Measurements from ENCODE around the gene RDH12.

The RDH12 gene

GRCh38 chr14:67759916-67760315 lies 58.2 kb downstream of the RDH12 start:
- no peak for ATAC-seq
- TF ChIP-seq CSDC2 (CRISPR knock-in tag; IDR thresholded peaks at IDR 0.05) (no peak), ESRRG (CRISPR knock-in tag; IDR thresholded peaks at IDR 0.05) (no peak), ZNF8 (CRISPR knock-in tag; IDR thresholded peaks at IDR 0.05) (no peak), ZFP30 (CRISPR knock-in tag; IDR thresholded peaks at IDR 0.05) (no peak), RARB (CRISPR knock-in tag; IDR thresholded peaks at IDR 0.05) (no peak)
- TF ChIP-seq, protein P1, sequence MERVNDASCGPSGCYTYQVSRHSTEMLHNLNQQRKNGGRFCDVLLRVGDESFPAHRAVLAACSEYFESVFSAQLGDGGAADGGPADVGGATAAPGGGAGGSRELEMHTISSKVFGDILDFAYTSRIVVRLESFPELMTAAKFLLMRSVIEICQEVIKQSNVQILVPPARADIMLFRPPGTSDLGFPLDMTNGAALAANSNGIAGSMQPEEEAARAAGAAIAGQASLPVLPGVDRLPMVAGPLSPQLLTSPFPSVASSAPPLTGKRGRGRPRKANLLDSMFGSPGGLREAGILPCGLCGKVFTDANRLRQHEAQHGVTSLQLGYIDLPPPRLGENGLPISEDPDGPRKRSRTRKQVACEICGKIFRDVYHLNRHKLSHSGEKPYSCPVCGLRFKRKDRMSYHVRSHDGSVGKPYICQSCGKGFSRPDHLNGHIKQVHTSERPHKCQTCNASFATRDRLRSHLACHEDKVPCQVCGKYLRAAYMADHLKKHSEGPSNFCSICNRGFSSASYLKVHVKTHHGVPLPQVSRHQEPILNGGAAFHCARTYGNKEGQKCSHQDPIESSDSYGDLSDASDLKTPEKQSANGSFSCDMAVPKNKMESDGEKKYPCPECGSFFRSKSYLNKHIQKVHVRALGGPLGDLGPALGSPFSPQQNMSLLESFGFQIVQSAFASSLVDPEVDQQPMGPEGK (CRISPR knock-in tag; IDR thresholded peaks at IDR 0.05; ENCODE audit: borderline replicate concordance): no peak

- no peak for TF ChIP-seq OSR1 (CRISPR knock-in tag; IDR thresholded peaks at IDR 0.05)
- no peak for TF ChIP-seq CSDC2 (CRISPR knock-in tag; IDR thresholded peaks at IDR 0.05)
- TF ChIP-seq, protein P2, sequence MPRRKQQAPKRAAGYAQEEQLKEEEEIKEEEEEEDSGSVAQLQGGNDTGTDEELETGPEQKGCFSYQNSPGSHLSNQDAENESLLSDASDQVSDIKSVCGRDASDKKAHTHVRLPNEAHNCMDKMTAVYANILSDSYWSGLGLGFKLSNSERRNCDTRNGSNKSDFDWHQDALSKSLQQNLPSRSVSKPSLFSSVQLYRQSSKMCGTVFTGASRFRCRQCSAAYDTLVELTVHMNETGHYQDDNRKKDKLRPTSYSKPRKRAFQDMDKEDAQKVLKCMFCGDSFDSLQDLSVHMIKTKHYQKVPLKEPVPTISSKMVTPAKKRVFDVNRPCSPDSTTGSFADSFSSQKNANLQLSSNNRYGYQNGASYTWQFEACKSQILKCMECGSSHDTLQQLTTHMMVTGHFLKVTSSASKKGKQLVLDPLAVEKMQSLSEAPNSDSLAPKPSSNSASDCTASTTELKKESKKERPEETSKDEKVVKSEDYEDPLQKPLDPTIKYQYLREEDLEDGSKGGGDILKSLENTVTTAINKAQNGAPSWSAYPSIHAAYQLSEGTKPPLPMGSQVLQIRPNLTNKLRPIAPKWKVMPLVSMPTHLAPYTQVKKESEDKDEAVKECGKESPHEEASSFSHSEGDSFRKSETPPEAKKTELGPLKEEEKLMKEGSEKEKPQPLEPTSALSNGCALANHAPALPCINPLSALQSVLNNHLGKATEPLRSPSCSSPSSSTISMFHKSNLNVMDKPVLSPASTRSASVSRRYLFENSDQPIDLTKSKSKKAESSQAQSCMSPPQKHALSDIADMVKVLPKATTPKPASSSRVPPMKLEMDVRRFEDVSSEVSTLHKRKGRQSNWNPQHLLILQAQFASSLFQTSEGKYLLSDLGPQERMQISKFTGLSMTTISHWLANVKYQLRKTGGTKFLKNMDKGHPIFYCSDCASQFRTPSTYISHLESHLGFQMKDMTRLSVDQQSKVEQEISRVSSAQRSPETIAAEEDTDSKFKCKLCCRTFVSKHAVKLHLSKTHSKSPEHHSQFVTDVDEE (CRISPR knock-in tag; IDR thresholded peaks at IDR 0.05): no peak
- no peak for TF ChIP-seq ISL1 (CRISPR knock-in tag; IDR thresholded peaks at IDR 0.05)
- TF ChIP-seq, protein P1 (CRISPR knock-in tag; IDR thresholded peaks at IDR 0.05; ENCODE audit: borderline replicate concordance): no peak
- TF ChIP-seq ZC3H10 (CRISPR knock-in tag; IDR thresholded peaks at IDR 0.05): no peak
- TF ChIP-seq ZFP30 (CRISPR knock-in tag; IDR thresholded peaks at IDR 0.05): no peak
- TF ChIP-seq, protein P3, sequence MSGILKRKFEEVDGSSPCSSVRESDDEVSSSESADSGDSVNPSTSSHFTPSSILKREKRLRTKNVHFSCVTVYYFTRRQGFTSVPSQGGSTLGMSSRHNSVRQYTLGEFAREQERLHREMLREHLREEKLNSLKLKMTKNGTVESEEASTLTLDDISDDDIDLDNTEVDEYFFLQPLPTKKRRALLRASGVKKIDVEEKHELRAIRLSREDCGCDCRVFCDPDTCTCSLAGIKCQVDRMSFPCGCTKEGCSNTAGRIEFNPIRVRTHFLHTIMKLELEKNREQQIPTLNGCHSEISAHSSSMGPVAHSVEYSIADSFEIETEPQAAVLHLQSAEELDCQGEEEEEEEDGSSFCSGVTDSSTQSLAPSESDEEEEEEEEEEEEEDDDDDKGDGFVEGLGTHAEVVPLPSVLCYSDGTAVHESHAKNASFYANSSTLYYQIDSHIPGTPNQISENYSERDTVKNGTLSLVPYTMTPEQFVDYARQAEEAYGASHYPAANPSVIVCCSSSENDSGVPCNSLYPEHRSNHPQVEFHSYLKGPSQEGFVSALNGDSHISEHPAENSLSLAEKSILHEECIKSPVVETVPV (CRISPR knock-in tag; IDR thresholded peaks at IDR 0.05): no peak
- TF ChIP-seq POU6F1 (CRISPR knock-in tag; IDR thresholded peaks at IDR 0.05; ENCODE audit: borderline replicate concordance, low read depth): no peak
- TF ChIP-seq TCF4 (CRISPR knock-in tag; IDR thresholded peaks at IDR 0.05; ENCODE audit: borderline replicate concordance): no peak
- TF ChIP-seq BACH2 (CRISPR knock-in tag; IDR thresholded peaks at IDR 0.05; ENCODE audit: borderline replicate concordance): no peak
- TF ChIP-seq RARB (CRISPR knock-in tag; IDR thresholded peaks at IDR 0.05): no peak
- no peak for TF ChIP-seq GLIS3 (CRISPR knock-in tag; IDR thresholded peaks at IDR 0.05)
- TF ChIP-seq ZNF8 (CRISPR knock-in tag; IDR thresholded peaks at IDR 0.05): no peak
- no peak for TF ChIP-seq ZFP3 (CRISPR knock-in tag; IDR thresholded peaks at IDR 0.05)
- TF ChIP-seq, protein P4, sequence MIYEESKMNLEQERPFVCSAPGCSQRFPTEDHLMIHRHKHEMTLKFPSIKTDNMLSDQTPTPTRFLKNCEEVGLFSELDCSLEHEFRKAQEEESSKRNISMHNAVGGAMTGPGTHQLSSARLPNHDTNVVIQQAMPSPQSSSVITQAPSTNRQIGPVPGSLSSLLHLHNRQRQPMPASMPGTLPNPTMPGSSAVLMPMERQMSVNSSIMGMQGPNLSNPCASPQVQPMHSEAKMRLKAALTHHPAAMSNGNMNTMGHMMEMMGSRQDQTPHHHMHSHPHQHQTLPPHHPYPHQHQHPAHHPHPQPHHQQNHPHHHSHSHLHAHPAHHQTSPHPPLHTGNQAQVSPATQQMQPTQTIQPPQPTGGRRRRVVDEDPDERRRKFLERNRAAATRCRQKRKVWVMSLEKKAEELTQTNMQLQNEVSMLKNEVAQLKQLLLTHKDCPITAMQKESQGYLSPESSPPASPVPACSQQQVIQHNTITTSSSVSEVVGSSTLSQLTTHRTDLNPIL (CRISPR knock-in tag; IDR thresholded peaks at IDR 0.05; ENCODE audit: low read depth): no peak
- ATAC-seq: no peak
These were observed 60.4 kb downstream of the RDH12 start for GRCh38 chr14:67762051-67762450.

- ATAC-seq: no peak
- TF ChIP-seq ZNF565 (CRISPR knock-in tag; conservative IDR thresholded peaks at IDR 0.05; ENCODE audit: low read depth): no peak
- TF ChIP-seq BACH2 (CRISPR knock-in tag; IDR thresholded peaks at IDR 0.05; ENCODE audit: borderline replicate concordance): no peak
- no peak for TF ChIP-seq SNAI2 (CRISPR knock-in tag; IDR thresholded peaks at IDR 0.05)
- TF ChIP-seq PPARA (CRISPR knock-in tag; IDR thresholded peaks at IDR 0.05; ENCODE audit: borderline replicate concordance): no peak
- TF ChIP-seq GLIS3 (CRISPR knock-in tag; IDR thresholded peaks at IDR 0.05): no peak
- TF ChIP-seq ZFP30 (CRISPR knock-in tag; IDR thresholded peaks at IDR 0.05): no peak
- TF ChIP-seq, protein P3 (CRISPR knock-in tag; IDR thresholded peaks at IDR 0.05): no peak
- TF ChIP-seq, protein P1 (CRISPR knock-in tag; IDR thresholded peaks at IDR 0.05; ENCODE audit: borderline replicate concordance): no peak
- TF ChIP-seq ZFP3 (CRISPR knock-in tag; IDR thresholded peaks at IDR 0.05): no peak
- TF ChIP-seq ARNTL (CRISPR knock-in tag; IDR thresholded peaks at IDR 0.05; ENCODE audit: borderline replicate concordance, low read depth): no peak
- no peak for TF ChIP-seq OSR1 (CRISPR knock-in tag; IDR thresholded peaks at IDR 0.05)
These were observed 61.6 kb downstream of the RDH12 start for GRCh38 chr14:67763158-67763822.
